HT-29 (cell line): ENCODE results near the gene STIM1. TPM values are rescaled to one million over a fixed set of nuclear protein-coding genes. Genes with fewer than 3 reads are reported as not detected.
"Not testable (repeated sequence)": the region's sequence is repeated elsewhere in the genome, so short reads cannot be mapped to it uniquely, and the experiment has no call there.

ENCODE experiments used
- DNase-seq: peaks from one replicate; pipeline ENCODE4 v3.0.0-alpha.2; 2015; ENCODE audit warnings: low spot score
- total RNA-seq: library from RNA; depleted of rRNA; stranded (reverse); fragments of >200 nt; shearing (Covaris generic); gene quantifications from 2 replicates; pipeline ENCODE4 v1.2.3, GENCODE V29; 2014

The STIM1 gene
- total RNA-seq, 1 experiment from 2014 or later: 28.3 TPM

- no peak for DNase-seq
Measured at GRCh38 chr11:4022669-4023068, 167.2 kb downstream of the STIM1 start.

- no peak for DNase-seq
Measured at GRCh38 chr11:4025248-4025966, 169.9 kb downstream of the STIM1 start.

GRCh38 chr11:4025967-4026324 lies 170.5 kb downstream of the STIM1 start:
- DNase-seq: no peak

- no peak for DNase-seq
Measured at GRCh38 chr11:4026389-4026788, 170.9 kb downstream of the STIM1 start.

GRCh38 chr11:4027746-4028145 lies 172.3 kb downstream of the STIM1 start:
- DNase-seq: no peak

- DNase-seq: no peak
Measured at GRCh38 chr11:4030197-4030596, 174.7 kb downstream of the STIM1 start.

- DNase-seq: no peak
Measured at GRCh38 chr11:4032097-4032496, 176.6 kb downstream of the STIM1 start.

- DNase-seq: no peak
Measured at GRCh38 chr11:4035985-4036384, 180.5 kb downstream of the STIM1 start.

GRCh38 chr11:4039011-4039410 lies 183.5 kb downstream of the STIM1 start:
- no peak for DNase-seq

- no peak for DNase-seq
Measured at GRCh38 chr11:4040461-4040860, 185.0 kb downstream of the STIM1 start.

- no peak for DNase-seq
Measured at GRCh38 chr11:4041731-4042391, 186.4 kb downstream of the STIM1 start.

- no peak for DNase-seq
Measured at GRCh38 chr11:4044976-4045646, 189.6 kb downstream of the STIM1 start.

- DNase-seq: no peak
Measured at GRCh38 chr11:4048340-4048739, 192.9 kb downstream of the STIM1 start.

GRCh38 chr11:4049006-4049405 lies 193.5 kb downstream of the STIM1 start:
- DNase-seq: no peak

GRCh38 chr11:4050138-4050537 lies 194.7 kb downstream of the STIM1 start:
- DNase-seq: no peak

- not testable (repeated sequence) for DNase-seq
Measured at GRCh38 chr11:4053200-4053599, 197.7 kb downstream of the STIM1 start.

- DNase-seq: no peak
Measured at GRCh38 chr11:4054643-4055042, 199.2 kb downstream of the STIM1 start.

- DNase-seq: no peak
Measured at GRCh38 chr11:4059424-4059823, 204.0 kb downstream of the STIM1 start.

- no peak for DNase-seq
Measured at GRCh38 chr11:4060182-4060923, 204.9 kb downstream of the STIM1 start.

GRCh38 chr11:4061700-4062099 lies 206.2 kb downstream of the STIM1 start:
- no peak for DNase-seq

GRCh38 chr11:4063348-4063747 lies 207.9 kb downstream of the STIM1 start:
- DNase-seq: no peak

- DNase-seq: peak; percentile 7
Measured at GRCh38 chr11:4064278-4064955, 209.0 kb downstream of the STIM1 start.
